HFFc6 (cell line): ENCODE measurements around the gene SYCP2L. TPM values are rescaled to one million over a fixed set of nuclear protein-coding genes. Genes with fewer than 3 reads are reported as not detected.
"Not testable (repeated sequence)": the region's sequence is repeated elsewhere in the genome, so short reads cannot be mapped to it uniquely, and the experiment has no call there.

ENCODE experiments used
- DNase-seq: peaks from one replicate; pipeline ENCODE4 v3.0.0-alpha.2; 2018
- H3K27ac Mint-ChIP-seq: 2 replicates; pipeline ENCODE4 v1.8.0; 2020; ENCODE audit warnings: mild to moderate bottlenecking, mixed read lengths
- H3K27me3 Mint-ChIP-seq: 2 replicates; pipeline ENCODE4 v1.8.0; 2021; ENCODE audit warnings: mild to moderate bottlenecking, moderate library complexity, mixed read lengths; ENCODE audit not compliant: insufficient read depth
- H3K36me3 Mint-ChIP-seq: 2 replicates; pipeline ENCODE4 v1.8.0; 2021; ENCODE audit warnings: low read depth, mixed read lengths
- H3K4me1 Mint-ChIP-seq: 2 replicates; pipeline ENCODE4 v1.8.0; 2020; ENCODE audit warnings: low read depth, mixed read lengths
- H3K4me3 Mint-ChIP-seq: 2 replicates; pipeline ENCODE4 v1.8.0; 2020; ENCODE audit warnings: mild to moderate bottlenecking, moderate library complexity, mixed read lengths
- H3K9me3 Mint-ChIP-seq: 2 replicates; pipeline ENCODE4 v1.8.0; 2020; ENCODE audit warnings: mild to moderate bottlenecking, mixed read lengths
- total RNA-seq, 6 experiments: library from RNA; stranded (reverse); fragmentation: NEBNext Ultra II Directional; extraction: Animal tissue kit (Norgen Biotek cat#: 25700); gene quantifications; 2 replicates in 1 of 6; 3 replicates in 5 of 6; pipeline ENCODE4 v1.2.3, GENCODE V29; 2021
- TF ChIP-seq, protein P1 (sequence below): fragments of 200-600 bp; sonication (generic); IDR thresholded peaks from 2 replicates; pipeline ENCODE4 v1.5.0; 2021; ENCODE audit warnings: antibody characterized with exemption, mild to moderate bottlenecking

Gene SYCP2L
- total RNA-seq, 6 experiments from 2014 or later: not detected

DNA sequence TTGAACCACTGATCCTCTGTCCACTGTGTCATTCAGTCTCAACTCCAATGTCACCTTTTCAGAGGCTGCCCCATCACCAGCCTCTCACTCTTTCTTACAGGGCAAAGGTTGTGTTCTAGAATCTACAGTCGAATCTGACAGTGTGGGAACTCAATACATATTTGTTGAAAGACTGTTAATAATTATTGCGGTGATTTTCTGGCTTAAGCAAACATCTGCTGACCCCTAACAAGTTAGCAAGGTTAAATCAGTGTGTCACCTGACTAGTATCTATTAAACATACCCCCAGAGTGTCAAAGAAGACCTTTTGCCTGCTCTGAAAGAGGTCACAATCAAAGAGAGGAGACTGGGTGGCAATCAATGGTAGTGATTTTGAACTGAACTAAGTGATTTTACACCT lies 115.3 kb downstream of the SYCP2L start:
- Mint-ChIP-seq H3K27me3 (peaks cover 7% of the 10 kb centered on the region), H3K36me3 (no peaks in the 10 kb centered on the region), H3K4me1 (peaks cover 3% of the 10 kb centered on the region), H3K9me3 (no peaks in the 10 kb centered on the region), H3K4me3 (no peak overlapping the region), H3K27ac (no peak overlapping the region)
- no peak for DNase-seq
- TF ChIP-seq, protein P1, sequence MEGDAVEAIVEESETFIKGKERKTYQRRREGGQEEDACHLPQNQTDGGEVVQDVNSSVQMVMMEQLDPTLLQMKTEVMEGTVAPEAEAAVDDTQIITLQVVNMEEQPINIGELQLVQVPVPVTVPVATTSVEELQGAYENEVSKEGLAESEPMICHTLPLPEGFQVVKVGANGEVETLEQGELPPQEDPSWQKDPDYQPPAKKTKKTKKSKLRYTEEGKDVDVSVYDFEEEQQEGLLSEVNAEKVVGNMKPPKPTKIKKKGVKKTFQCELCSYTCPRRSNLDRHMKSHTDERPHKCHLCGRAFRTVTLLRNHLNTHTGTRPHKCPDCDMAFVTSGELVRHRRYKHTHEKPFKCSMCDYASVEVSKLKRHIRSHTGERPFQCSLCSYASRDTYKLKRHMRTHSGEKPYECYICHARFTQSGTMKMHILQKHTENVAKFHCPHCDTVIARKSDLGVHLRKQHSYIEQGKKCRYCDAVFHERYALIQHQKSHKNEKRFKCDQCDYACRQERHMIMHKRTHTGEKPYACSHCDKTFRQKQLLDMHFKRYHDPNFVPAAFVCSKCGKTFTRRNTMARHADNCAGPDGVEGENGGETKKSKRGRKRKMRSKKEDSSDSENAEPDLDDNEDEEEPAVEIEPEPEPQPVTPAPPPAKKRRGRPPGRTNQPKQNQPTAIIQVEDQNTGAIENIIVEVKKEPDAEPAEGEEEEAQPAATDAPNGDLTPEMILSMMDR: no peak

DNA sequence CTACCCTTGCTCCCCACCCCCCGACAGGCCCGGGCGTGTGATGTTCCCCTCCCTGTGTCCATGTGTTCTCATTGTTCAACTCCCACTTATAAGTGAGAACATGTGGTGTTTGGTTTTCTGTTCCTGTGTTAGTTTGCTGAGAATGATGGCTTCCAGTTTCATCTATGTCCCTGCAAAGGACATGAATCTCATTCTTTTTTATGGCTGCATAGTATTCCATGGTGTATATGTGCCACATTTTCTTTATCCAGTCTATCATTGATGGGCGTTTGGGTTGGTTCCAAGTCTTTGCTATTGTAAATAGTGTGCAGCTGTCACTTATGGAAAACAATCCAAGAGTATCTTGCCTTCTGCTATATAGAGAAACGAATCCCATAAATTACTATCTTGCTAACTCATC lies 116.4 kb downstream of the SYCP2L start:
- not testable (repeated sequence) for H3K27ac Mint-ChIP-seq

DNA sequence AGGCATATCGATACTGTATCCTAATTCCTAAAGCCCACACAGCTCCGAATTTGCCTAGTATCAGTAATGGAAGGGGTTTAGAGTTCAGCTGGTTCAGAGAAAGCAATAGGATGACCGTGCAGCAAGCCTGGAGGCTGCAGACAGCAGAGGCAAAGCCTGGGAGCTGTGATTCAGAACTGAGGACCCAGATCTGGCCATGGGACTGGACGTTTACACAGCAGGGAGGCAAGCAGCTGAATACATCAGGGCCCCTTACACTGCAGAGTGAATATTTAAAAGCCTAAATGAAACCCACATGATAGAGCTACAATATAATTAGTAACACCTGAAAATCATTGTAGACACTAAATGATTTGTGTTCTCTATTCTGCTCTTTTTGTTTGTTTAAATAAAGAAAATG lies 119.2 kb downstream of the SYCP2L start:
- no peaks in the 10 kb centered on the region for H3K36me3 Mint-ChIP-seq
- TF ChIP-seq, protein P1: no peak
- DNase-seq: no peak
- no peaks in the 10 kb centered on the region for H3K9me3 Mint-ChIP-seq
- no peak overlapping the region for H3K27ac Mint-ChIP-seq
- peaks cover 24% of the 10 kb centered on the region for H3K4me1 Mint-ChIP-seq
- H3K4me3 Mint-ChIP-seq: no peak overlapping the region
- H3K27me3 Mint-ChIP-seq: peaks cover 2% of the 10 kb centered on the region

More for the DNA sequence above, 116.4 kb downstream of the SYCP2L start:
- not testable (repeated sequence) for H3K4me3 Mint-ChIP-seq, DNase-seq, H3K36me3 Mint-ChIP-seq, H3K27me3 Mint-ChIP-seq, H3K9me3 Mint-ChIP-seq
- peaks cover 14% of the 10 kb centered on the region for H3K4me1 Mint-ChIP-seq

DNA sequence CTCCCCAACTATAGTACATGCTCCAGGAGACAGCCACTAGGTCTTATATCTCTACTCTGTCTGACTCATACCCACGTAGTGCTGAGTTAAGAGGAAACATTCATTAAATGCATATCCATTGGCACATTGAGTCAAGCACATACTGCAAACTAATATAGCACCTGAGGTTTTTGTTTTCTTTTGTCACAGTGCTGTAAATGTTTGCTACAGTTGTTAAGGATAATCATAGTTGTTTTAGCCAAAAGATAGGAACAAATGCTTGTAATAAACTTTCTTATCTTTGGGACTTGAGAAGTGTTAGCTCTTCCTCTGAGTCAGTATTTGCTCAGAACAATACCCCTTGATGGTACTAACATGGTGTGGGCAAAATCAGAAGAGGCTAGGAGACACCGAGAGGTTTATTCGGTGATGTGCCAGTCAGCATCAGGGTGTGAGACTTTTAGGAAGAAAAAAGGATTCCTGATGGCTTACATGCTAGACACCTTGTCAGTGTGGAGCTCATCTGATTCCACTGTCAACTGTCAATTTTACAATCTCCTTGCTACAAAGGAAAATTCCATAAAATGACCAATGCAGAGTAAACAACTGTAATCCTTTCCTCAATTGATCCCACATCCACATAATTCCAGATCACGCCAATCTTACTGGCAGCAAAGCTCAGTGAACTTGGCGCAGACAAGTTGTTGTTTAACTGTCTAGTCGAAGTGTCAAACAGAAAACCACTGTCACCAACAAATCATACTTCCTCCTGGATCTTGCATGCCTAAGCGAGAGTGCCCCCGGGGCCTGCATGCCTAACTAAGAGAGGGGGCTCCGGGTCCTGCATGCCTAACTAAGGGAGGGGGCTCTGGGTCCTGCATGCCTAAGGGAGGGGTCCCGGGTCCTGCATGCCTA lies 121.1 kb downstream of the SYCP2L start:
- Mint-ChIP-seq H3K4me3 (no peak overlapping the region), H3K27me3 (no peaks in the 10 kb centered on the region; the same call in 1 of the 2 replicates), H3K9me3 (no peaks in the 10 kb centered on the region), H3K36me3 (no peaks in the 10 kb centered on the region), H3K27ac (no peak overlapping the region), H3K4me1 (peaks cover 24% of the 10 kb centered on the region)
- TF ChIP-seq, protein P1: no peak
- peak; percentile 22 for DNase-seq

DNA sequence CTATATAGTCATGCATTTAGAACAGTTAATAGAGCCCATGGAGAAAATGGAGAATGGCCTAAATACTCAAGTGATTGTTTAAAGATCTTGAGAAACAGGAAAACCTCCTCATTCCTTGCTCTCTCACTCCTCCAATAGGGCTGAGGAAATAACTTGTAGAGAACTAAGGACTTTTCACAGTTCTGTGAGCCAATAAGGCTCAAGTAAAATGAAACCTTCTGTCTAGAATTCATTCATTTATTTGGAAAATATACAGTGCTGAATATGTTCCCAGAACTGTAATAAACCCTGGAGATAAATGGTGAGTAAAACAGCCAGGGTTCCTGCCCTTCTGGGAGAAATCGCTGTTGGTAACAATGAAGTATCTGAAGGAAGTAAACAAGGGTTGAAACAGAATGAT lies 122.0 kb downstream of the SYCP2L start:
- Mint-ChIP-seq H3K4me1 (peaks cover 24% of the 10 kb centered on the region), H3K4me3 (no peak overlapping the region), H3K9me3 (no peaks in the 10 kb centered on the region), H3K27ac (no peak overlapping the region), H3K27me3 (peaks cover 4% of the 10 kb centered on the region; the same call in 1 of the 2 replicates), H3K36me3 (no peaks in the 10 kb centered on the region)
- TF ChIP-seq, protein P1: no peak
- no peak for DNase-seq

DNA sequence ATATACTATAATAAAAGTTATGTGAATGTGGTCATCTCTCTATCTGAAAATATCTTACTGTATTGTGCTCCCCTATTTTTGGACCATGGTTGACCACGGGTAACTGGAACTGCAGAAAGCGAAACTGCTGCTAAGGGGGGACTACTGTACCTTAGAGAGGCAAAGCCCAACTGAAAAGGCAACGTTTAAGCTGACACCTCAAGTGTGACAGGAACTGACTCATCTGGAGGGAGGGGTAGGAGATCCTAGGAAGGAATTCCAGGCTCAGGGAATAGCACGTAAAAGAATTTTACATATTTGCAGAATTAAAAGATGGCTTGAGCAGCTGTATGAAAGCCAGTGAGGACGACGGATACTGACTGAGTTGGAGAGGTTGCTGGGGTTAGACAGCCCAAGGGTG lies 122.5 kb downstream of the SYCP2L start:
- H3K4me3 Mint-ChIP-seq: no peak overlapping the region
- H3K4me1 Mint-ChIP-seq: peaks cover 24% of the 10 kb centered on the region
- no peaks in the 10 kb centered on the region for H3K9me3 Mint-ChIP-seq
- peaks cover 4% of the 10 kb centered on the region; the same call in 1 of the 2 replicates for H3K27me3 Mint-ChIP-seq
- TF ChIP-seq, protein P1: no peak
- DNase-seq: no peak
- no peak overlapping the region for H3K27ac Mint-ChIP-seq
- H3K36me3 Mint-ChIP-seq: no peaks in the 10 kb centered on the region
